Activated gamma-delta T cell treated with anti-CD3 and anti-CD28 coated beads, Interleukin-2, amount 50 U/mL, for 16 hours (primary cell): ENCODE data around the gene TANC2.

Source experiments
- DNase-seq: peaks from one replicate; pipeline ENCODE4 v3.0.0-alpha.2; 2020; ENCODE audit warnings: low read depth

Gene TANC2

DNA sequence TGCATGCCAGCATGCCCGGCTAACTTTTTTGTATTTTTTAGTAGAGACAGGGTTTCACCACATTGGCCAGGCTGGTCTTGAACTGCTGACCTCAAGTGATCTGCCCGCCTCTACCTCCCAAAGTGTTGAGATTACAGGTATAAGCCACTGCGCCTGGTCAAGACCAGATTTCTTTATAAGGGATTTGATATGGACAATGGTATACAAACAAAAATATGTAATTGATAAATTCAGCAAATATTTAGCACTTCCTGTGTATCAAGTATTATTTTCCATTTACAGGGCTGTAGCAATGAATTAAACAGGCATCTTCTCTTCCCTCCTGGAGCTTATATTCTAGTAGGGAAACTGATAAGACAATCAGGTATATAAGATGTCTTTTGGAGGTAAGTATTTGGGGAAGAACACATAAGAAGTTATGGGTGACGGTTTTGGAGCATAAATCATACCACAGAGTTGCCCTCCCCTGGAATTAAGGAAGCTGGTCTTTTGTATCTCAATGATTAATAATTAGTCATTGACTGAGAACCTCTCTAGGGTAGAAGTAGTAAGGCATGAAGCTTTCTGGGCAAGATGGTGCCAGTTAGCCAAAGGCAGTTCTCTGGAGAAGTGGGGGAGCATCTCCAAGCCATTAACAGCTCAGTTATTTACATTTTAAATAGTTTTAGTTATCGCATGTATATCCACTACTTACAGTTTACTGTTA lies 35.8 kb downstream of the TANC2 start:
- no peak for DNase-seq

DNA sequence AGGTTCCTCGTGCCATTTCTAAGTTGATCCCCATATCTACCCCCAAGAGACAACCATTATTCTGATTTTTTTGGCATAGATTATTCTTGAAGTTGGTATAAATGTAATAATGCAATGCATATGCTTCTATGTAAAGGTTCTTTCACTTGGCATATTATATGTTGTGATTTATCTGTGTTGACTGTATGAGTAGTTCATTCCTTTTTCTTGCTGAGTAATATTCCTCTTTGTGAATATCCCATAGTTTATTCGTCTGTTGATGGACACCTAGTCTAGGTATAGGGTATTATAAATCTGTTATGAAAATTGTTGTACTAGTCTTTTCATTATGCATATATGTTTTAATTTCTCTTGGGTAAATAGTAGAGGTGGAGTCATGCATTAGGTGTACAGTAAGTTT lies 36.6 kb downstream of the TANC2 start:
- no peak for DNase-seq

DNA sequence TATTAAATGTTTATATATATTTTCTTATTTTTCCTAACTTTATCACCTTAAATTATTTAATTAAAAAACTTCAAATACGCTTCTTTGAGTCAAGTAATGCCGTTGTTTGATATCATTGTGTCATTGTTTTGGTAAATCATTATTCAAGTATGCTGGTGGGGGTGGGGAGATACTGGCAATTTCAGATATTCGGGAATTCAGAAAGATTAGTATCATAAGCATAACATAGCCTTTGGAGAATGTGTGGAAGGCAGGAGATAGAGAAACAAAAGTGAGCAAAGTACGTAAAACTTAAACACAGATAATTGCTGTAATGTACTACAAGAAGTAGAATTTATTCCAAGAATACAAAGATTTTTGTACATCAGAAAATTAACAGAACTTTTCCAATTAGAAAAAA lies 49.8 kb downstream of the TANC2 start:
- no peak for DNase-seq
